M059J (cell line): ENCODE results near the gene MCU. TPM values are rescaled to one million over a fixed set of nuclear protein-coding genes. Genes with fewer than 3 reads are reported as not detected.
"Not testable (repeated sequence)": the region's sequence is repeated elsewhere in the genome, so short reads cannot be mapped to it uniquely, and the experiment has no call there.

Experiments
- DNase-seq: peaks from one replicate; pipeline ENCODE4 v3.0.0-alpha.2; 2012; ENCODE audit warnings: low read depth
- total RNA-seq: library from RNA; depleted of rRNA; stranded (reverse); fragments of >200 nt; shearing (Covaris generic); gene quantifications from 2 replicates; pipeline ENCODE4 v1.2.3, GENCODE V29; 2014

The MCU gene
- total RNA-seq, 1 experiment from 2014 or later, result 40.2 TPM

- DNase-seq, result no peak
Observed at GRCh38 chr10:72730479-72730878, 38.5 kb downstream of the MCU start.

GRCh38 chr10:72731916-72732419, 40.0 kb downstream of the MCU start:
- no peak for DNase-seq

- no peak for DNase-seq
Observed at GRCh38 chr10:72732521-72732920, 40.6 kb downstream of the MCU start.

- no peak for DNase-seq
Observed at GRCh38 chr10:72733989-72734388, 42.0 kb downstream of the MCU start.

- DNase-seq, result no peak
Observed at GRCh38 chr10:72735288-72735936, 43.5 kb downstream of the MCU start.

GRCh38 chr10:72736176-72736827, 44.4 kb downstream of the MCU start:
- DNase-seq, result peak; percentile 27

- no peak for DNase-seq
Observed at GRCh38 chr10:72736828-72737220, 44.9 kb downstream of the MCU start.

GRCh38 chr10:72737357-72737756, 45.4 kb downstream of the MCU start:
- DNase-seq, result not testable (repeated sequence)

- DNase-seq, result no peak
Observed at GRCh38 chr10:72738486-72738885, 46.5 kb downstream of the MCU start.

- DNase-seq, result peak; percentile 73
Observed at GRCh38 chr10:72740528-72740927, 48.6 kb downstream of the MCU start.

- DNase-seq, result no peak
Observed at GRCh38 chr10:72742092-72742491, 50.1 kb downstream of the MCU start.

GRCh38 chr10:72742797-72743196, 50.9 kb downstream of the MCU start:
- DNase-seq, result no peak

- no peak for DNase-seq
Observed at GRCh38 chr10:72744566-72744965, 52.6 kb downstream of the MCU start.

- DNase-seq, result no peak
Observed at GRCh38 chr10:72746426-72747363, 54.8 kb downstream of the MCU start.

GRCh38 chr10:72747521-72747920, 55.6 kb downstream of the MCU start:
- no peak for DNase-seq

- no peak for DNase-seq
Observed at GRCh38 chr10:72753760-72754231, 61.9 kb downstream of the MCU start.

- no peak for DNase-seq
Observed at GRCh38 chr10:72754275-72755032, 62.5 kb downstream of the MCU start.

GRCh38 chr10:72756674-72757385, 64.9 kb downstream of the MCU start:
- DNase-seq, result no peak

GRCh38 chr10:72757732-72758131, 65.8 kb downstream of the MCU start:
- DNase-seq, result no peak

- DNase-seq, result not testable (repeated sequence)
Observed at GRCh38 chr10:72758930-72759329, 67.0 kb downstream of the MCU start.

- no peak for DNase-seq
Observed at GRCh38 chr10:72759584-72759983, 67.6 kb downstream of the MCU start.
